ENCODE measurements around the gene CYB5R3. TPM values are rescaled to one million over a fixed set of nuclear protein-coding genes. Genes with fewer than 3 reads are reported as not detected.
"Not testable (repeated sequence)": the region's sequence is repeated elsewhere in the genome, so short reads cannot be mapped to it uniquely, and the experiment has no call there.

Gene CYB5R3
- total and polyA plus RNA-seq, 10 donors = 37.3 to 134 (median 78.1) TPM

DNA sequence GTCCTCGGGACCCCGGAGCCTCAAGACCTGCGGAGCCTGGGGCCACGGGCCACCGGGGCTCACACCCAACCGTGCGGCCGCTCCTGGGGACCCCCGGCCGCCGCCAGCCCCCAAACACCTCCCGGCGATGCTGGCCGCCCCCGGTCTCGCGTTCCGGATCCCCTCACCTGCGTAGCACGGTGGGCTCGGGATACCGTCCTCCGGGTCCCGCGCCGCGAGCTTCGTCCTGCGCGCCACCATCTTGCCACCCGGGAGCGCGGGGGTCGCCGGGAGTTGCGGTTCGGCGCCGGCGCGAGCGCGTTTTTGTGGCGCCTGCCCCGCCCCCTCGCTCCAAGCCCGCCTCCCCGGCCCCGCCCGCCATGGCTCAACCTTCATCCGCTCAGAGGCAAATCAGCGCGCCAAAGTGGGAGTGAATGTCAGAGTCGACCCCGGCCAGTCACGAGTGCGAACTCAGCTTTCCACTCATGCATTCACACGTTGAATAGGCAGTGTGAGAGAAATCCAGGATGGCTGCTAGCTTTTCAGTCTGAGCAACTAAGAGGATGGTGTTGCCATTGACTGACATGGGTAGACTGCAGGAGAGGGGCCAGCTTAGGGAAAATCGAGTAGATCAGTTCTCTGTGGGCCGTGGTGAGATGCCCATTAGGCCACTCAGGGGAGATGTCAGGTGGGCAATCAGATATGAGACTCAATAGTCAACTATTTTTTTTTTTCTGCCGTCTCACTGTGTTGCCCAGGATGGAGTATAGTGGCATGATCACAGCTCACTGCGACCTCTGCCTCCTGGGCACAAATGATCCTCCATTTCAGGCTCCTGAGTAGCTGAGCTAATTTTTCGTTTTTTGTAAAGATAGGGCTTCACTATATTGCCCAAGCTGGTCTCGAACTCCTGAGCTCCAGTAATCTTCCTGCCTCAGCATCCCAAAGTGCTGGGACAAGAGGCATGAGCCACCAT is 67.2 kb downstream of the CYB5R3 start:
- TF ChIP-seq POLR2A (IDR thresholded peaks at IDR 0.05) (no peak), POLR2AphosphoS5 (IDR thresholded peaks at IDR 0.05) (peak; percentile 80 to 89 (median 84))
- TF ChIP-seq, protein P1, sequence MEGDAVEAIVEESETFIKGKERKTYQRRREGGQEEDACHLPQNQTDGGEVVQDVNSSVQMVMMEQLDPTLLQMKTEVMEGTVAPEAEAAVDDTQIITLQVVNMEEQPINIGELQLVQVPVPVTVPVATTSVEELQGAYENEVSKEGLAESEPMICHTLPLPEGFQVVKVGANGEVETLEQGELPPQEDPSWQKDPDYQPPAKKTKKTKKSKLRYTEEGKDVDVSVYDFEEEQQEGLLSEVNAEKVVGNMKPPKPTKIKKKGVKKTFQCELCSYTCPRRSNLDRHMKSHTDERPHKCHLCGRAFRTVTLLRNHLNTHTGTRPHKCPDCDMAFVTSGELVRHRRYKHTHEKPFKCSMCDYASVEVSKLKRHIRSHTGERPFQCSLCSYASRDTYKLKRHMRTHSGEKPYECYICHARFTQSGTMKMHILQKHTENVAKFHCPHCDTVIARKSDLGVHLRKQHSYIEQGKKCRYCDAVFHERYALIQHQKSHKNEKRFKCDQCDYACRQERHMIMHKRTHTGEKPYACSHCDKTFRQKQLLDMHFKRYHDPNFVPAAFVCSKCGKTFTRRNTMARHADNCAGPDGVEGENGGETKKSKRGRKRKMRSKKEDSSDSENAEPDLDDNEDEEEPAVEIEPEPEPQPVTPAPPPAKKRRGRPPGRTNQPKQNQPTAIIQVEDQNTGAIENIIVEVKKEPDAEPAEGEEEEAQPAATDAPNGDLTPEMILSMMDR (IDR thresholded peaks at IDR 0.05 in 8 of 11, conservative IDR thresholded peaks at IDR 0.05 in 3 of 11) = no peak
- Histone ChIP-seq H3K9me3 (no peaks in the 10 kb centered on the region), H3K27me3 (replicated peaks in 1 of 7) (no peaks in the 10 kb centered on the region), H3K27ac (peak overlapping the region in 7 of 8 donors; percentile 48 to 81 (median 72)), H3K36me3 (peaks cover 4 to 76% (median 60%) of the 10 kb centered on the region in 6 donors), H3K4me1 (peaks cover 0 to 55% (median 25%) of the 10 kb centered on the region in 6 donors), H3K4me3 (peak overlapping the region; percentile 73 to 97 (median 81))
- intact Hi-C loops (cut with DNase I; ENCODE audit: low total_unique reads) = no loop called here
- peak; percentile 94 for DNase-seq
- 6 to 12% (median 6%) methylated on average over 29 to 64 of the region's 64 CpGs for WGBS, 5 donors

DNA sequence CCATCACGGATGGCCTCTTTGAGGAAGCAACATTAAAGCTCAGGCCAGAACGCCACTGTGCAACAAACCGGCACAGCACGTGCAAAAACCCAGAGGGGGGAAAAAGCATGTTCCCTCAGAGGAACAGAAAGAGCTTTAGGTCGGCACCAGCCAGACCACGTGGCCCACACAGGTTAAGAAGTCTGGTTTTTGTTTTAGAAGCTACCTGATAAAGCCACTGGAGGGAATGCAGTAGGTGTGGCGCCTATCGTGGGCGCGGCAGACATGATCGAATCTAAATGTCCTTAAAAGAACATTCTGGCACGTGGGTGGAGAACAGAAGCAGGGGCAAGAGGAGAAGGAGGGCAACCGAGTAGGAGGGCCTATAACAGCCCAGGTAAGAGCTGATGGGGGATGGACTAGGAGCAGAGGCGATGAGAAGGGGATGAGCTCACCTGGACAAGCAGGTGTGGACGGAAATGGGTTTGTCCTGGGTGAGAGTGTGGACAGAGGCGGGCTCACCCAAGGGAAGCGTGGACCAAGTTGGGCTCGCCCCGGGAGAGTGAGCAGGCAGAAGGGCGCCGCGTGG is 67.9 kb downstream of the CYB5R3 start:
- H3K9me3 ChIP-seq; intact Hi-C loops (cut with DNase I; ENCODE audit: low total_unique reads); DNase-seq; H3K27me3 ChIP-seq (replicated peaks in 1 of 7): not testable (repeated sequence)
- Histone ChIP-seq H3K36me3 (peaks cover 4 to 71% (median 55%) of the 10 kb centered on the region in 6 donors), H3K4me1 (peaks cover 0 to 48% (median 25%) of the 10 kb centered on the region in 6 donors), H3K27ac (peak overlapping the region in 7 of 8 donors; percentile 48 to 81 (median 72)), H3K4me3 (peak overlapping the region; percentile 73 to 97 (median 81))
- WGBS, 5 donors = 0 to 2% (median 1%) methylated on average over 8 to 14 of the region's 22 CpGs

- H3K27ac ChIP-seq; H3K4me3 ChIP-seq; H3K9me3 ChIP-seq; intact Hi-C loops (cut with DNase I; ENCODE audit: low total_unique reads); H3K27me3 ChIP-seq (replicated peaks in 1 of 7); DNase-seq: not testable (repeated sequence)
- peaks cover 3 to 63% (median 46%) of the 10 kb centered on the region in 6 donors for H3K36me3 ChIP-seq
- peaks cover 0 to 38% (median 25%) of the 10 kb centered on the region in 6 donors for H3K4me1 ChIP-seq
- WGBS, 5 donors = 81 to 94% (median 86%) methylated on average over 2 to 3 of the region's 4 CpGs
These were observed 69.2 kb downstream of the CYB5R3 start for GRCh38 chr22:42580040-42580439.

- DNase-seq = no peak
- Histone ChIP-seq H3K27ac (peak overlapping the region in 3 of 8 donors; percentile 18 to 45 (median 28)), H3K9me3 (no peaks in the 10 kb centered on the region), H3K4me1 (peaks cover 0 to 40% (median 22%) of the 10 kb centered on the region in 6 donors), H3K27me3 (replicated peaks in 1 of 7) (no peaks in the 10 kb centered on the region), H3K4me3 (no peak overlapping the region), H3K36me3 (peaks cover 0 to 63% (median 44%) of the 10 kb centered on the region in 6 donors)
- intact Hi-C loops (cut with DNase I; ENCODE audit: low total_unique reads) = no loop called here
- no peak for TF ChIP-seq POLR2A (IDR thresholded peaks at IDR 0.05)
- peak in 1 of 3 donors; percentile 9 for TF ChIP-seq POLR2AphosphoS5 (IDR thresholded peaks at IDR 0.05)
- 71 to 83% (median 80%) methylated on average over 14 to 15 of the region's 15 CpGs for WGBS, 5 donors
These were observed 71.5 kb downstream of the CYB5R3 start for GRCh38 chr22:42577623-42578240.

- DNase-seq; intact Hi-C loops (cut with DNase I; ENCODE audit: low total_unique reads): not testable (repeated sequence)
- H3K36me3 ChIP-seq = peaks cover 0 to 68% (median 50%) of the 10 kb centered on the region in 6 donors
These were observed 72.1 kb downstream of the CYB5R3 start for GRCh38 chr22:42577141-42577540.

More at GRCh38 chr22:42577141-42577540, 72.1 kb downstream of the CYB5R3 start:
- H3K27me3 ChIP-seq (replicated peaks in 1 of 7); H3K4me3 ChIP-seq; H3K9me3 ChIP-seq; H3K27ac ChIP-seq: not testable (repeated sequence)
- H3K4me1 ChIP-seq = peaks cover 0 to 34% (median 16%) of the 10 kb centered on the region in 6 donors
- WGBS, 5 donors = 62 to 98% (median 83%) methylated on average over 6 to 8 of the region's 9 CpGs
